HEK293 (cell line): ENCODE data around the gene ZNF860.

Experiments
- CTCF ChIA-PET: fragments of 350-600 bp; formaldehyde crosslinking; extraction: SDS; loops from one replicate; lab custom pipeline; 2021; ENCODE audit warnings: antibody characterized with exemption; lab: Yijun Ruan, JAX
- POLR2A ChIA-PET: fragments of 300-600 bp; formaldehyde crosslinking; extraction: SDS; loops from one replicate; lab custom pipeline; 2020; ENCODE audit warnings: antibody characterized with exemption, inconsistent platforms; lab: Yijun Ruan, JAX
- H3K27ac ChIP-seq: fragments of 200-500 bp; sonication (Bioruptor generic); 2 replicates; pipeline ENCODE4 v1.5.1; 2014; ENCODE audit warnings: low read depth, low read length, control low read depth, inconsistent platforms; ENCODE audit errors: extremely low read depth
- H3K36me3 ChIP-seq, 2 experiments: fragments of 200-500 bp in 1 of 2; sonication (Bioruptor generic) in 1 of 2; 1 replicate in 1 of 2; 2 replicates in 1 of 2; pipeline ENCODE4 v1.5.1; 2014 to 2017; ENCODE audit warnings: inconsistent platforms in 2 of 2, low read length in 2 of 2; ENCODE audit not compliant: control insufficient read depth in 2 of 2, insufficient read depth in 1 of 2
- H3K4me1 ChIP-seq: fragments of 200-500 bp; sonication (Bioruptor generic); 2 replicates; pipeline ENCODE4 v1.5.1; 2014; ENCODE audit warnings: mild to moderate bottlenecking, low read length, inconsistent platforms; ENCODE audit not compliant: control insufficient read depth, insufficient read depth
- H3K4me3 ChIP-seq: 2 replicates; pipeline ENCODE4 v1.5.1; 2011; ENCODE audit warnings: low read depth, mild to moderate bottlenecking, control low read depth, low read length, moderate library complexity
- H3K9me3 ChIP-seq: fragments of 200-500 bp; sonication (Bioruptor generic); 2 replicates; pipeline ENCODE4 v1.5.1; 2014; ENCODE audit warnings: low read depth, low read length, inconsistent platforms; ENCODE audit not compliant: control insufficient read depth, insufficient read depth
- FEZF1 ChIP-seq: fragments of 450-650 bp; formaldehyde crosslinking; IDR thresholded peaks from 2 replicates; pipeline ENCODE4 v1.5.1; 2016; ENCODE audit warnings: missing biosample characterization, missing genetic modification characterization
- GLIS1 ChIP-seq: fragments of 450-650 bp; formaldehyde crosslinking; IDR thresholded peaks from 2 replicates; pipeline ENCODE4 v1.5.1; 2016; ENCODE audit warnings: missing biosample characterization, missing genetic modification characterization
- IKZF3 ChIP-seq: fragments of 450-650 bp; IDR thresholded peaks from 2 replicates; pipeline ENCODE4 v1.5.0; 2018; ENCODE audit warnings: missing biosample characterization, mild to moderate bottlenecking, missing genetic modification characterization, moderate library complexity
- SP3 ChIP-seq: fragments of 450-650 bp; formaldehyde crosslinking; IDR thresholded peaks from 2 replicates; pipeline ENCODE4 v1.5.1; 2016; ENCODE audit warnings: missing biosample characterization, missing genetic modification characterization
- ZNF239 ChIP-seq: fragments of 450-650 bp; formaldehyde crosslinking; IDR thresholded peaks from 2 replicates; pipeline ENCODE4 v1.5.1; 2016; ENCODE audit warnings: missing biosample characterization, missing genetic modification characterization
- ZNF24 ChIP-seq: fragments of 450-650 bp; formaldehyde crosslinking; IDR thresholded peaks from 2 replicates; pipeline ENCODE4 v1.5.1; 2016; ENCODE audit warnings: missing biosample characterization, missing genetic modification characterization
- ZNF248 ChIP-seq: fragments of 450-650 bp; formaldehyde crosslinking; IDR thresholded peaks from 2 replicates; pipeline ENCODE4 v1.5.1; 2017; ENCODE audit warnings: missing biosample characterization, missing genetic modification characterization
- ZNF423 ChIP-seq: fragments of 450-650 bp; formaldehyde crosslinking; IDR thresholded peaks from 2 replicates; pipeline ENCODE4 v1.5.1; 2016; ENCODE audit warnings: missing biosample characterization, missing genetic modification characterization
- ZNF433 ChIP-seq: fragments of 450-650 bp; formaldehyde crosslinking; IDR thresholded peaks from 2 replicates; pipeline ENCODE4 v1.5.1; 2016; ENCODE audit warnings: missing biosample characterization, missing genetic modification characterization, low read depth
- ZNF529 ChIP-seq: fragments of 450-650 bp; formaldehyde crosslinking; IDR thresholded peaks from 2 replicates; pipeline ENCODE4 v1.5.1; 2017; ENCODE audit warnings: missing genetic modification characterization, missing biosample characterization; ENCODE audit not compliant: insufficient replicate concordance
- ZNF544 ChIP-seq: fragments of 450-650 bp; formaldehyde crosslinking; IDR thresholded peaks from 2 replicates; pipeline ENCODE4 v1.5.0; 2017; ENCODE audit warnings: missing biosample characterization, missing genetic modification characterization
- ZNF549 ChIP-seq: fragments of 450-650 bp; IDR thresholded peaks from 2 replicates; pipeline ENCODE4 v1.5.1; 2018; ENCODE audit warnings: missing biosample characterization, missing genetic modification characterization, mild to moderate bottlenecking, inconsistent platforms, moderate library complexity
- ZNF555 ChIP-seq: fragments of 450-650 bp; formaldehyde crosslinking; conservative IDR thresholded peaks from 2 replicates; pipeline ENCODE4 v1.5.1; 2017; ENCODE audit warnings: missing biosample characterization, mild to moderate bottlenecking, missing genetic modification characterization, inconsistent platforms
- ZNF596 ChIP-seq: fragments of 450-650 bp; IDR thresholded peaks from 2 replicates; pipeline ENCODE4 v1.5.0; 2018; ENCODE audit warnings: missing biosample characterization, mild to moderate bottlenecking, missing genetic modification characterization, moderate library complexity
- ZNF621 ChIP-seq: fragments of 450-650 bp; formaldehyde crosslinking; IDR thresholded peaks from 2 replicates; pipeline ENCODE4 v1.5.1; 2017; ENCODE audit warnings: missing biosample characterization, missing genetic modification characterization
- ZNF624 ChIP-seq: fragments of 450-650 bp; formaldehyde crosslinking; IDR thresholded peaks from 2 replicates; pipeline ENCODE4 v1.5.1; 2017; ENCODE audit warnings: missing biosample characterization, missing genetic modification characterization
- ZNF777 ChIP-seq: fragments of 450-650 bp; formaldehyde crosslinking; IDR thresholded peaks from 2 replicates; pipeline ENCODE4 v1.5.1; 2017; ENCODE audit warnings: missing biosample characterization, missing genetic modification characterization, borderline replicate concordance
- ZSCAN23 ChIP-seq: fragments of 450-650 bp; formaldehyde crosslinking; IDR thresholded peaks from 2 replicates; pipeline ENCODE4 v1.5.1; 2016; ENCODE audit warnings: missing biosample characterization, missing genetic modification characterization
- ZXDB ChIP-seq: fragments of 450-650 bp; formaldehyde crosslinking; IDR thresholded peaks from 2 replicates; pipeline ENCODE4 v1.5.1; 2016; ENCODE audit warnings: missing biosample characterization, missing genetic modification characterization
- TF ChIP-seq, protein P1 (sequence below): fragments of 450-650 bp; formaldehyde crosslinking; IDR thresholded peaks from 2 replicates; pipeline ENCODE4 v1.5.1; 2016; ENCODE audit warnings: missing biosample characterization, missing genetic modification characterization
- TF ChIP-seq, protein P2 (sequence below): fragments of 450-650 bp; formaldehyde crosslinking; IDR thresholded peaks from 2 replicates; pipeline ENCODE4 v1.5.0; 2017; ENCODE audit warnings: missing biosample characterization, missing genetic modification characterization, borderline replicate concordance
- TF ChIP-seq, protein P3 (sequence below): fragments of 450-650 bp; formaldehyde crosslinking; IDR thresholded peaks from 2 replicates; pipeline ENCODE4 v1.5.1; 2016; ENCODE audit warnings: missing biosample characterization, missing genetic modification characterization, low read depth
- TF ChIP-seq, protein P4 (sequence below): fragments of 450-650 bp; formaldehyde crosslinking; IDR thresholded peaks from 2 replicates; pipeline ENCODE4 v1.5.1; 2016; ENCODE audit warnings: missing biosample characterization, missing genetic modification characterization
- TF ChIP-seq, protein P5 (sequence below): fragments of 450-650 bp; formaldehyde crosslinking; IDR thresholded peaks from 2 replicates; pipeline ENCODE4 v1.5.1; 2016; ENCODE audit warnings: missing biosample characterization, missing genetic modification characterization
- TF ChIP-seq, protein P6 (sequence below): fragments of 450-650 bp; formaldehyde crosslinking; IDR thresholded peaks from 2 replicates; pipeline ENCODE4 v1.5.1; 2016; ENCODE audit warnings: missing biosample characterization, missing genetic modification characterization

The ZNF860 gene

DNA sequence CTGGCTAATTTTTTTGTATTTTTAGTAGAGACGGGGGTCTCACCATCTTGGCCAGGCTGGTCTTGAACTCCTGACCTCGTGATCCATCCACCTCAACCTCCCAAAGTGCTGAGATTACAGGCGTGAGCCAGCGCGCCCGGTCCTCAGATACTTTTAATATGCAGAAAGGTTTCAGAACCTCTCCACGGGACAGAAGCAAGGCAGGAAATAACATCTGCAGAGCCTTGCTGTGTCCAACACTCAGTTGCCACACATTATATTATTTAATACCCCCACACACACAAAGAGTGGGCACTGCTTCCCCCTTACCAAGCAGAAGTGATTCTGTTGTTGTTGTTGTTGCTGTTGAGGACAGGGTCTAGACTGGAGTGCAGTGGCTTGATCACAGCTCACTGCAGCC is 28.5 kb upstream of the ZNF860 start:
- Histone ChIP-seq H3K36me3 (no peaks in the 10 kb centered on the region), H3K4me3 (no peak overlapping the region), H3K27ac (no peak overlapping the region), H3K4me1 (peaks cover 2% of the 10 kb centered on the region)
- TF ChIP-seq ZNF529 (no peak), ZNF549 (no peak), ZSCAN23 (no peak), ZXDB (tag by site-specific recombination) (no peak), ZNF621 (tag by site-specific recombination) (no peak), ZNF596 (tag by site-specific recombination) (no peak), SP3 (tag by site-specific recombination) (no peak), IKZF3 (tag by site-specific recombination) (no peak), ZNF544 (tag by site-specific recombination) (no peak), ZNF239 (tag by site-specific recombination) (no peak), ZNF624 (tag by site-specific recombination) (no peak), ZNF24 (no peak)
- TF ChIP-seq, protein P1, sequence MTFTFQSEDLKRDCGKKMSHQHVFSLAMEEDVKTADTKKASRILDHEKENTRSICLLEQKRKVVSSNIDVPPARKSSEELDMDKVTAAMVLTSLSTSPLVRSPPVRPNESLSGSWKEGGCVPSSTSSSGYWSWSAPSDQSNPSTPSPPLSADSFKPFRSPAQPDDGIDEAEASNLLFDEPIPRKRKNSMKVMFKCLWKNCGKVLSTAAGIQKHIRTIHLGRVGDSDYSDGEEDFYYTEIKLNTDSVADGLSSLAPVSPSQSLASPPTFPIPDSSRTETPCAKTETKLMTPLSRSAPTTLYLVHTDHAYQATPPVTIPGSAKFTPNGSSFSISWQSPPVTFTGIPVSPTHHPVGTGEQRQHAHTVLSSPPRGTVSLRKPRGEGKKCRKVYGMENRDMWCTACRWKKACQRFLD (tag by site-specific recombination) = no peak
- TF ChIP-seq, protein P2, sequence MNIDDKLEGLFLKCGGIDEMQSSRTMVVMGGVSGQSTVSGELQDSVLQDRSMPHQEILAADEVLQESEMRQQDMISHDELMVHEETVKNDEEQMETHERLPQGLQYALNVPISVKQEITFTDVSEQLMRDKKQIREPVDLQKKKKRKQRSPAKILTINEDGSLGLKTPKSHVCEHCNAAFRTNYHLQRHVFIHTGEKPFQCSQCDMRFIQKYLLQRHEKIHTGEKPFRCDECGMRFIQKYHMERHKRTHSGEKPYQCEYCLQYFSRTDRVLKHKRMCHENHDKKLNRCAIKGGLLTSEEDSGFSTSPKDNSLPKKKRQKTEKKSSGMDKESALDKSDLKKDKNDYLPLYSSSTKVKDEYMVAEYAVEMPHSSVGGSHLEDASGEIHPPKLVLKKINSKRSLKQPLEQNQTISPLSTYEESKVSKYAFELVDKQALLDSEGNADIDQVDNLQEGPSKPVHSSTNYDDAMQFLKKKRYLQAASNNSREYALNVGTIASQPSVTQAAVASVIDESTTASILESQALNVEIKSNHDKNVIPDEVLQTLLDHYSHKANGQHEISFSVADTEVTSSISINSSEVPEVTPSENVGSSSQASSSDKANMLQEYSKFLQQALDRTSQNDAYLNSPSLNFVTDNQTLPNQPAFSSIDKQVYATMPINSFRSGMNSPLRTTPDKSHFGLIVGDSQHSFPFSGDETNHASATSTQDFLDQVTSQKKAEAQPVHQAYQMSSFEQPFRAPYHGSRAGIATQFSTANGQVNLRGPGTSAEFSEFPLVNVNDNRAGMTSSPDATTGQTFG = no peak
- TF ChIP-seq, protein P3, sequence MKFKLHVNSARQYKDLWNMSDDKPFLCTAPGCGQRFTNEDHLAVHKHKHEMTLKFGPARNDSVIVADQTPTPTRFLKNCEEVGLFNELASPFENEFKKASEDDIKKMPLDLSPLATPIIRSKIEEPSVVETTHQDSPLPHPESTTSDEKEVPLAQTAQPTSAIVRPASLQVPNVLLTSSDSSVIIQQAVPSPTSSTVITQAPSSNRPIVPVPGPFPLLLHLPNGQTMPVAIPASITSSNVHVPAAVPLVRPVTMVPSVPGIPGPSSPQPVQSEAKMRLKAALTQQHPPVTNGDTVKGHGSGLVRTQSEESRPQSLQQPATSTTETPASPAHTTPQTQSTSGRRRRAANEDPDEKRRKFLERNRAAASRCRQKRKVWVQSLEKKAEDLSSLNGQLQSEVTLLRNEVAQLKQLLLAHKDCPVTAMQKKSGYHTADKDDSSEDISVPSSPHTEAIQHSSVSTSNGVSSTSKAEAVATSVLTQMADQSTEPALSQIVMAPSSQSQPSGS = no peak
- TF ChIP-seq, protein P4, sequence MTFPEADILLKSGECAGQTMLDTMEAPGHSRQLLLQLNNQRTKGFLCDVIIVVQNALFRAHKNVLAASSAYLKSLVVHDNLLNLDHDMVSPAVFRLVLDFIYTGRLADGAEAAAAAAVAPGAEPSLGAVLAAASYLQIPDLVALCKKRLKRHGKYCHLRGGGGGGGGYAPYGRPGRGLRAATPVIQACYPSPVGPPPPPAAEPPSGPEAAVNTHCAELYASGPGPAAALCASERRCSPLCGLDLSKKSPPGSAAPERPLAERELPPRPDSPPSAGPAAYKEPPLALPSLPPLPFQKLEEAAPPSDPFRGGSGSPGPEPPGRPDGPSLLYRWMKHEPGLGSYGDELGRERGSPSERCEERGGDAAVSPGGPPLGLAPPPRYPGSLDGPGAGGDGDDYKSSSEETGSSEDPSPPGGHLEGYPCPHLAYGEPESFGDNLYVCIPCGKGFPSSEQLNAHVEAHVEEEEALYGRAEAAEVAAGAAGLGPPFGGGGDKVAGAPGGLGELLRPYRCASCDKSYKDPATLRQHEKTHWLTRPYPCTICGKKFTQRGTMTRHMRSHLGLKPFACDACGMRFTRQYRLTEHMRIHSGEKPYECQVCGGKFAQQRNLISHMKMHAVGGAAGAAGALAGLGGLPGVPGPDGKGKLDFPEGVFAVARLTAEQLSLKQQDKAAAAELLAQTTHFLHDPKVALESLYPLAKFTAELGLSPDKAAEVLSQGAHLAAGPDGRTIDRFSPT (tag by site-specific recombination) = no peak
- TF ChIP-seq, protein P5, sequence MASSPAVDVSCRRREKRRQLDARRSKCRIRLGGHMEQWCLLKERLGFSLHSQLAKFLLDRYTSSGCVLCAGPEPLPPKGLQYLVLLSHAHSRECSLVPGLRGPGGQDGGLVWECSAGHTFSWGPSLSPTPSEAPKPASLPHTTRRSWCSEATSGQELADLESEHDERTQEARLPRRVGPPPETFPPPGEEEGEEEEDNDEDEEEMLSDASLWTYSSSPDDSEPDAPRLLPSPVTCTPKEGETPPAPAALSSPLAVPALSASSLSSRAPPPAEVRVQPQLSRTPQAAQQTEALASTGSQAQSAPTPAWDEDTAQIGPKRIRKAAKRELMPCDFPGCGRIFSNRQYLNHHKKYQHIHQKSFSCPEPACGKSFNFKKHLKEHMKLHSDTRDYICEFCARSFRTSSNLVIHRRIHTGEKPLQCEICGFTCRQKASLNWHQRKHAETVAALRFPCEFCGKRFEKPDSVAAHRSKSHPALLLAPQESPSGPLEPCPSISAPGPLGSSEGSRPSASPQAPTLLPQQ (tag by site-specific recombination) = no peak
- TF ChIP-seq, all 188 proteins: peak for 0
- no peaks in the 10 kb centered on the region for H3K9me3 ChIP-seq
- ChIA-PET CTCF (no interaction called here), POLR2A (no interaction called here)

DNA sequence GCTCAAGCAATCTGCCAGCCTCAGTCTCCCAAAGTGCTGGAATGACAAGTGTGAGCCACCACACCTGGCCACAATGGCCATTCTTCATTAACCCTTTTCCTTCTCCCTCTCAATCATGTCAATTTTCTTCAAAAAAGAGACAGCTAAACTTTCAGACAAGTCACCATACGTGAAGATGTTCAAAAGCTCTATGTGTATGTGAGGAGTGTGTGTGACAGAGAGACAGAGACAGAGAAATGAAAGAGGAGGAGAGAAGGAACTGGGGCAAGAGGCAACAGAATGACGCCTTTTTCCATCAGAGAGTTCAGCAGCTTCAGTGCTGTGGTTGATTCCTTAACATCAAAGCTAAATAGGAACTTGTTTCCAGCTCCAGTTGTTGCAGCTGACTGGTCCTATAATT is 27.9 kb upstream of the ZNF860 start:
- H3K27ac ChIP-seq = no peak overlapping the region
- peaks cover 7% of the 10 kb centered on the region for H3K4me1 ChIP-seq
- H3K4me3 ChIP-seq = no peak overlapping the region
- no peaks in the 10 kb centered on the region for H3K9me3 ChIP-seq
- POLR2A ChIA-PET = no interaction called here
- H3K36me3 ChIP-seq = no peaks in the 10 kb centered on the region
- TF ChIP-seq ZNF433 (tag by site-specific recombination) (no peak), ZNF423 (tag by site-specific recombination) (no peak), ZNF555 (tag by site-specific recombination) (no peak), ZNF777 (tag by site-specific recombination) (no peak), FEZF1 (no peak), ZNF248 (tag by site-specific recombination) (no peak), GLIS1 (no peak), ZNF596 (tag by site-specific recombination) (no peak)
- TF ChIP-seq, protein P4 (tag by site-specific recombination) = no peak
- TF ChIP-seq, protein P6, sequence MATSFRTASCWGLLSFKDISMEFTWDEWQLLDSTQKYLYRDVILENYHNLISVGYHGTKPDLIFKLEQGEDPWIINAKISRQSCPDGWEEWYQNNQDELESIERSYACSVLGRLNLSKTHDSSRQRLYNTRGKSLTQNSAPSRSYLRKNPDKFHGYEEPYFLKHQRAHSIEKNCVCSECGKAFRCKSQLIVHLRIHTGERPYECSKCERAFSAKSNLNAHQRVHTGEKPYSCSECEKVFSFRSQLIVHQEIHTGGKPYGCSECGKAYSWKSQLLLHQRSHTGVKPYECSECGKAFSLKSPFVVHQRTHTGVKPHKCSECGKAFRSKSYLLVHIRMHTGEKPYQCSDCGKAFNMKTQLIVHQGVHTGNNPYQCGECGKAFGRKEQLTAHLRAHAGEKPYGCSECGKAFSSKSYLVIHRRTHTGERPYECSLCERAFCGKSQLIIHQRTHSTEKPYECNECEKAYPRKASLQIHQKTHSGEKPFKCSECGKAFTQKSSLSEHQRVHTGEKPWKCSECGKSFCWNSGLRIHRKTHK (tag by site-specific recombination) = no peak
- CTCF ChIA-PET = no interaction called here
